ENCODE data around the gene TRIM68.

DNA sequence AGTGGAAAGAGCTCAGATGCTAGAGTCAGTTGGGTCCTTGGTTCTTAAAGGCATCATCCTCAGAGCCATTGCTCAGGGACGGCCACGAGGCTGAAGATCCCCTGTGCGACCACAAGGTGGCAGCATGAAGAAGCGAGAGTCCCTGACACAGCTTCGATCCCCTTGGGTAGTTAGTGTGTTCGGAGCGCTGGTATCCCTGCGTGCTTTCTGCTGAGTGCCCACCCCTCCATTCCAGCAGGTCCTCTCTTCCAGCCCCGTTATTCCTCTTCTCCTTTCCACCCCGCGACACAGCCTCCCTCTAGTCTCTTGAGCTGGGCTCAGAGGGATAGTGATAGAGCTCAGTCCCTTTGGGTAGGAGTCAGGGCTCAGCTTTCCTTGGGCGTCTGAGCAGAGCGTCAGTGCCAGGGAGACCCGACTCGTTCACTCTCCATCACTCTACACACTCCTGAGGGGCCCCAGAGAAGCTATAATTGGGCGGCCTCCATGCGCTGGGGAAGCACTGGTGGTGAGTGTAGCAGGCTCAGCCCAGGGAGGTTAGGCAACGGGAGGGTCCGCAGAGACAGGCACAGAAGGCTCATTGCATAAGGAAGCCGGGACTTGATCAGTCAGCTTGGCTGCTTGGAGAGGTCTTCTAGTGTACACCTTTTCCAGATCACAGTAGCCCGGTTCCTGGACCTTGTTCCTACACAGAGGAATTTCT is 29.1 kb upstream of the TRIM68 start, which contains the start of gene OR51D1:
- TF ChIP-seq, protein P1, sequence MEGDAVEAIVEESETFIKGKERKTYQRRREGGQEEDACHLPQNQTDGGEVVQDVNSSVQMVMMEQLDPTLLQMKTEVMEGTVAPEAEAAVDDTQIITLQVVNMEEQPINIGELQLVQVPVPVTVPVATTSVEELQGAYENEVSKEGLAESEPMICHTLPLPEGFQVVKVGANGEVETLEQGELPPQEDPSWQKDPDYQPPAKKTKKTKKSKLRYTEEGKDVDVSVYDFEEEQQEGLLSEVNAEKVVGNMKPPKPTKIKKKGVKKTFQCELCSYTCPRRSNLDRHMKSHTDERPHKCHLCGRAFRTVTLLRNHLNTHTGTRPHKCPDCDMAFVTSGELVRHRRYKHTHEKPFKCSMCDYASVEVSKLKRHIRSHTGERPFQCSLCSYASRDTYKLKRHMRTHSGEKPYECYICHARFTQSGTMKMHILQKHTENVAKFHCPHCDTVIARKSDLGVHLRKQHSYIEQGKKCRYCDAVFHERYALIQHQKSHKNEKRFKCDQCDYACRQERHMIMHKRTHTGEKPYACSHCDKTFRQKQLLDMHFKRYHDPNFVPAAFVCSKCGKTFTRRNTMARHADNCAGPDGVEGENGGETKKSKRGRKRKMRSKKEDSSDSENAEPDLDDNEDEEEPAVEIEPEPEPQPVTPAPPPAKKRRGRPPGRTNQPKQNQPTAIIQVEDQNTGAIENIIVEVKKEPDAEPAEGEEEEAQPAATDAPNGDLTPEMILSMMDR (IDR thresholded peaks at IDR 0.05): peak; percentile 66 to 92 (median 92)
- TF ChIP-seq POLR2A (IDR thresholded peaks at IDR 0.05): no peak

Measured in right lobe of liver (tissue), 4 donors.